ENCODE measurements around the gene RUNX2. TPM values are rescaled to one million over a fixed set of nuclear protein-coding genes. Genes with fewer than 3 reads are reported as not detected.
A peak's percentile ranks its signal among the peaks of the same experiment; 100 is the strongest.

RUNX2 gene
- total and polyA plus RNA-seq, 9 of the 15 experiments (the other 6 are each of a cell fraction or from before 2014, with no cell fraction given) = 0.29 to 1.00 (median 0.43) TPM

GRCh38 chr6:45437439-45437815, 109.3 kb downstream of the RUNX2 start:
- ChIA-PET POLR2A (interaction anchor here (2.1 to 2.5 kb wide), 3 partner anchors 8 to 14 kb away, joined by 8 to 10 read pairs (median 9); no protein-coding TSS in a partner anchor), CTCF (ENCODE audit: low intra/inter-chr PET ratio) (no interaction called here)
- no peaks in the 10 kb centered on the region for H4K20me1 ChIP-seq (replicated peaks; ENCODE audit: control insufficient read depth, insufficient read depth, low read length)
- H2AFZ ChIP-seq (ENCODE audit: low read depth, low read length) = peak overlapping the region; percentile 72
- BruUV-seq (replicated peaks) = TSS peak; percentile 50
- no peak for DNase-seq (ENCODE audit: extremely low read depth in 1 of 4, low spot score in 3 of 4)
- in situ Hi-C loops (cut with MboI) (no loop called here), intact Hi-C loops (cut with micrococcal nuclease) (no loop called here)
- 60% methylated on average over 3 of the region's 3 CpGs for WGBS (ENCODE audit: insufficient coverage, low coverage, missing lambda C conversion rate)
- H3K27ac ChIP-seq (ENCODE audit: extremely low read depth, low read depth, low read length) = peak overlapping the region; percentile 58; the same call in 2 of the 3 replicates
- H3K36me3 ChIP-seq (ENCODE audit: control insufficient read depth, insufficient read depth, low read length) = no peaks in the 10 kb centered on the region
- peak overlapping the region; percentile 26; the same call in 1 of the 2 replicates for H3K4me2 ChIP-seq (ENCODE audit: insufficient read depth, low read length)
- no peak for ATAC-seq
- no peaks in the 10 kb centered on the region for H3K9me3 ChIP-seq (replicated peaks; ENCODE audit: control insufficient read depth, insufficient read depth, low read depth, low read length)
- H3K9me1 ChIP-seq (ENCODE audit: control insufficient read depth, insufficient read depth, low read length) = no peaks in the 10 kb centered on the region
- no peaks in the 10 kb centered on the region for H3K27me3 ChIP-seq (ENCODE audit: control insufficient read depth in 2 of 2, insufficient read depth in 2 of 2, low read length in 2 of 2)
- no peak overlapping the region for H3K9ac ChIP-seq (ENCODE audit: insufficient read depth in 1 of 2, low read depth in 2 of 2, low read length in 2 of 2)
- no peaks in the 10 kb centered on the region for H3K79me2 ChIP-seq (ENCODE audit: control insufficient read depth, insufficient read depth, low read length)
- H3K4me3 ChIP-seq = no peak overlapping the region
- no peak for FAIRE-seq
- peaks cover 0 to 48% of the 10 kb centered on the region in 2 experiments; a peak in 4 of 5 replicates for H3K4me1 ChIP-seq (replicated peaks in 1 of 2; ENCODE audit: control insufficient read depth in 2 of 2, insufficient read depth in 2 of 2, low read length in 2 of 2)
- TF ChIP-seq HMGN3 (IDR thresholded peaks at IDR 0.05; ENCODE audit: borderline replicate concordance, extremely low read depth, insufficient read length, low read depth, low read length) = no peak
- TF ChIP-seq ZNF395 (CRISPR knock-in tag; IDR thresholded peaks at IDR 0.05) = no peak
- no peak for TF ChIP-seq ZNF764 (CRISPR knock-in tag; IDR thresholded peaks at IDR 0.05; ENCODE audit: low read depth)
- 0 out of 4 replicates have a peak, but pooled peaks of 1 of the 2 experiments have one; percentile 9 for TF ChIP-seq ZNF639 (CRISPR knock-in tag; conservative IDR thresholded peaks at IDR 0.05 in 1 of 2, IDR thresholded peaks at IDR 0.05 in 1 of 2)
- TF ChIP-seq PBX2 (CRISPR knock-in tag; IDR thresholded peaks at IDR 0.05; ENCODE audit: low read depth) = no peak
- TF ChIP-seq PBX2 (tag; conservative IDR thresholded peaks at IDR 0.05; ENCODE audit: low read depth) = no peak
- TF ChIP-seq AFF1 (IDR thresholded peaks at IDR 0.05; ENCODE audit: low read depth in 1 of 2, partially characterized antibody in 2 of 2) = no peak
- TF ChIP-seq ZSCAN29 (IDR thresholded peaks at IDR 0.05) = no peak
- no peak for TF ChIP-seq ILK (tag; IDR thresholded peaks at IDR 0.05; ENCODE audit: borderline replicate concordance, low read depth)
- TF ChIP-seq CEBPB (tag; IDR thresholded peaks at IDR 0.05) = 0 out of 2 replicates have a peak, but pooled peaks have one; percentile 2
- TF ChIP-seq ZKSCAN3 (CRISPR knock-in tag; IDR thresholded peaks at IDR 0.05) = no peak
- 0 out of 2 replicates have a peak, but pooled peaks have one; percentile 0 for TF ChIP-seq ZNF165 (CRISPR knock-in tag; IDR thresholded peaks at IDR 0.05; ENCODE audit: borderline replicate concordance)

All from K562 (cell line).